ENCODE measurements around the gene NFKBIL1. TPM values are rescaled to one million over a fixed set of nuclear protein-coding genes. Genes with fewer than 3 reads are reported as not detected.

The NFKBIL1 gene
- total RNA-seq, 2 experiments from 2014 or later = 21.8 to 23.2 TPM

DNA sequence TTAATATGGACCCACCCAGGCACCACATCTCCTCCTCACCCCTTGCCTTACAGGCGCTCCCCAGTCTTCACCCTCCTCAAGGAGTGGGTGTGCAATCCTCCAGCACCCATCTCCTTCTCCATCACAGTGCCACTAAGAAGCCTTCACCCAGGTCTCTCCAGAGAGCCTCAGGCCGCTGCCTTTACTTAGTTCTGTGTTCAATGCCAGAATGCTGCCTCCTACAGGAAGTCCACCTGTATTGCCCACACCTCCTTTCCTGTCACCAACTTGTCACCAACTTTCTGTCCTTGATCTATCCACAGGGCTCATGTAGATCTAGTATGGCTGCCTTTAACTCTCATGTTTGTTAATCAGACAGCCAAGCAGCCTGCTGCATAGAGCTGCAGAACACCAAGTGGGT, 38.1 kb downstream of the NFKBIL1 start:
- CTCF ChIA-PET (ENCODE audit: unreplicated experiment) = interaction anchor here (1.0 to 1.2 kb wide), 2 partner anchors 11 to 14 kb away, joined by 3 read pairs; partner anchors contain the start of gene LTA
- peaks cover 70% of the 10 kb centered on the region for H3K4me1 ChIP-seq (ENCODE audit: insufficient read depth, low read length, poor library complexity, severe bottlenecking)
- no peaks in the 10 kb centered on the region for H3K9me3 ChIP-seq (ENCODE audit: low read length)
- POLR2A ChIA-PET = interaction anchor here (0.8 to 6.0 kb wide), 6 partner anchors 7 to 38 kb away, joined by 3 to 49 read pairs (median 8); partner anchors contain the start of genes LTA, NCR3, NFKBIL1 and TNF
- no TSS peak for BruUV-seq (replicated peaks)
- peak overlapping the region; percentile 45; the same call in 1 of the 2 replicates for H2AFZ ChIP-seq (ENCODE audit: low read length)
- peak overlapping the region; percentile 64 for H3K27ac ChIP-seq (ENCODE audit: low read depth, low read length, poor library complexity, severe bottlenecking)
- intact Hi-C loops (cut with micrococcal nuclease; ENCODE audit: unreplicated experiment) = loop anchor here (10.0 kb wide), 1 partner anchor 181 kb away; the partner anchor contains the start of gene MICA
- H4K20me1 ChIP-seq (ENCODE audit: insufficient read depth, low read length) = no peaks in the 10 kb centered on the region
- TF ChIP-seq, protein P1, sequence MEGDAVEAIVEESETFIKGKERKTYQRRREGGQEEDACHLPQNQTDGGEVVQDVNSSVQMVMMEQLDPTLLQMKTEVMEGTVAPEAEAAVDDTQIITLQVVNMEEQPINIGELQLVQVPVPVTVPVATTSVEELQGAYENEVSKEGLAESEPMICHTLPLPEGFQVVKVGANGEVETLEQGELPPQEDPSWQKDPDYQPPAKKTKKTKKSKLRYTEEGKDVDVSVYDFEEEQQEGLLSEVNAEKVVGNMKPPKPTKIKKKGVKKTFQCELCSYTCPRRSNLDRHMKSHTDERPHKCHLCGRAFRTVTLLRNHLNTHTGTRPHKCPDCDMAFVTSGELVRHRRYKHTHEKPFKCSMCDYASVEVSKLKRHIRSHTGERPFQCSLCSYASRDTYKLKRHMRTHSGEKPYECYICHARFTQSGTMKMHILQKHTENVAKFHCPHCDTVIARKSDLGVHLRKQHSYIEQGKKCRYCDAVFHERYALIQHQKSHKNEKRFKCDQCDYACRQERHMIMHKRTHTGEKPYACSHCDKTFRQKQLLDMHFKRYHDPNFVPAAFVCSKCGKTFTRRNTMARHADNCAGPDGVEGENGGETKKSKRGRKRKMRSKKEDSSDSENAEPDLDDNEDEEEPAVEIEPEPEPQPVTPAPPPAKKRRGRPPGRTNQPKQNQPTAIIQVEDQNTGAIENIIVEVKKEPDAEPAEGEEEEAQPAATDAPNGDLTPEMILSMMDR (conservative IDR thresholded peaks at IDR 0.05; ENCODE audit: low read length) = peak; percentile 82
- TF ChIP-seq EZH2phosphoT487 (IDR thresholded peaks at IDR 0.05; ENCODE audit: borderline replicate concordance, low read depth, low read length) = no peak
- H3K4me2 ChIP-seq (ENCODE audit: low read length) = peak overlapping the region; percentile 64
- 0 out of 2 replicates have a peak, but pooled peaks cover 1% of the 10 kb centered on the region for H3K36me3 ChIP-seq (ENCODE audit: insufficient read depth, low read length)
- peak; percentile 79 for DNase-seq (ENCODE audit: low spot score)
- no peaks in the 10 kb centered on the region for H3K9me2 ChIP-seq (ENCODE audit: insufficient read depth, low read length)
- no peak overlapping the region for H3K4me3 ChIP-seq (ENCODE audit: low read depth, low read length, poor library complexity, severe bottlenecking)
- H3K79me2 ChIP-seq (ENCODE audit: insufficient read depth, low read depth, low read length) = peaks cover 11% of the 10 kb centered on the region; the same call in 1 of the 2 replicates

DNA sequence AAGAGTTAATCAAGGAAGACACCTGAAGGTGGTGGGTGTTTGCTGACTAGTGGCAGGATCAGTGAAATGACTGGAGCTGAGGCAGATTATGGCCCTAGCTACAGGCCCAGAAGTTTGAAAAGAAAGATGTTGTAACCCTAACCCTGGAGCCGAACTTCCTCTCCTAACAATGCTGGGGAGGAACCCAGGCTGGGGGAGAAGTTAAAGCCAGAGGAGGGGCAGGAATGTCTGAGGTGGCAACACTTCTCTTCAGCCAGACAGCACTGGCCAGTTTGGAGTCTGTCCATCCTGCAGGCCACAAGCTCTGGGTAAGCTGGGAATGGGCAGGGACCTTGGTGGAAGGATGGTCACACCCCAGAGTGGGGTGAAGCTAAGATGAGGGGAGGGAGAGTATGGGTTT, 38.6 kb downstream of the NFKBIL1 start, which contains the start of gene LST1:
Gene LST1 (plus strand): TSS at position 270 of the 400 bp plus-strand sequence. CDS start 1,023 bp downstream, outside the sequence.
- CTCF ChIA-PET (ENCODE audit: unreplicated experiment) = interaction anchor here (1.2 to 1.7 kb wide), 2 partner anchors 10 to 14 kb away, joined by 3 to 5 read pairs; partner anchors contain the start of genes LTA and TNF
- Histone ChIP-seq H2AFZ (ENCODE audit: low read length) (peak within 1 kb of the TSS; percentile 45), H3K4me2 (ENCODE audit: low read length) (peak within 1 kb of the TSS; percentile 64), H3K36me3 (ENCODE audit: insufficient read depth, low read length) (no peaks in the 10 kb centered on the region), H3K9me2 (ENCODE audit: insufficient read depth, low read length) (no peaks in the 10 kb centered on the region), H3K4me1 (ENCODE audit: insufficient read depth, low read length, poor library complexity, severe bottlenecking) (peaks cover 67% of the 10 kb centered on the region), H3K4me3 (ENCODE audit: low read depth, low read length, poor library complexity, severe bottlenecking) (peak within 1 kb of the TSS; percentile 4), H3K9me3 (ENCODE audit: low read length) (no peaks in the 10 kb centered on the region), H3K27ac (ENCODE audit: low read depth, low read length, poor library complexity, severe bottlenecking) (peak within 1 kb of the TSS; percentile 64), H3K79me2 (ENCODE audit: insufficient read depth, low read depth, low read length) (peaks cover 11% of the 10 kb centered on the region; the same call in 1 of the 2 replicates), H4K20me1 (ENCODE audit: insufficient read depth, low read length) (no peaks in the 10 kb centered on the region)
- POLR2A ChIA-PET = interaction anchor here (0.8 to 3.4 kb wide), 4 partner anchors 12 to 39 kb away, joined by 3 to 19 read pairs (median 4); partner anchors contain the start of genes LTA and NFKBIL1
- intact Hi-C loops (cut with micrococcal nuclease; ENCODE audit: unreplicated experiment) = loop anchor here (10.0 kb wide), 1 partner anchor 181 kb away; the partner anchor contains the start of gene MICA
- BruUV-seq (replicated peaks) = no TSS peak
- no peak for DNase-seq (ENCODE audit: low spot score)
- TF ChIP-seq, protein P1 (conservative IDR thresholded peaks at IDR 0.05; ENCODE audit: low read length) = no peak
- TF ChIP-seq EZH2phosphoT487 (IDR thresholded peaks at IDR 0.05; ENCODE audit: borderline replicate concordance, low read depth, low read length) = no peak

Measured in OCI-LY7 (cell line).